GM12878 (cell line): Measurements from ENCODE around the gene HERC4. TPM values are rescaled to one million over a fixed set of nuclear protein-coding genes. Genes with fewer than 3 reads are reported as not detected.

Experiments used
- ATAC-seq: fragments of 200-7000 bp; cut with Tn5 transposase; 3 replicates; pipeline ENCODE4 v1.9.1; 2020; ENCODE audit warnings: mild to moderate bottlenecking, moderate library complexity
- BruUV-seq: library from RNA; stranded (reverse); fragments of 400-500 nt; replicated peaks from 2 replicates; lab custom pipeline; 2021; lab: Mats Ljungman, UMichigan
- CTCF ChIA-PET: fragments of 300-600 bp; sonication (Branson Sonifier 250); formaldehyde crosslinking; extraction: SDS; loops from one replicate; lab custom pipeline; 2021; ENCODE audit warnings: inconsistent platforms; lab: Yijun Ruan, JAX
- POLR2A ChIA-PET: fragments of 350-600 bp; formaldehyde crosslinking; extraction: SDS; loops from one replicate; lab custom pipeline; 2021; ENCODE audit warnings: inconsistent platforms; lab: Charles Lee
- RAD21 ChIA-PET: fragments of 300-600 bp; sonication (Branson Sonifier 250); formaldehyde crosslinking; loops from one replicate; lab custom pipeline; 2023; ENCODE audit warnings: antibody characterized with exemption; ENCODE audit not compliant: unreplicated experiment; lab: Charles Lee
- SMC1A ChIA-PET: fragments of 300-600 bp; sonication (Branson Sonifier 250); formaldehyde crosslinking; loops from one replicate; lab custom pipeline; 2023; ENCODE audit not compliant: unreplicated experiment, uncharacterized antibody; lab: Charles Lee
- DNase-seq: peaks from one replicate; pipeline ENCODE4 v3.0.0-alpha.2; 2011; ENCODE audit warnings: low read depth, low spot score
- FAIRE-seq: peaks from 3 replicates; lab custom pipeline; 2011; peaks lifted over from hg19 to GRCh38; lab: Jason Lieb, UNC
- H2AFZ ChIP-seq: 2 replicates; pipeline ENCODE4 v1.6.0; 2011; ENCODE audit warnings: low read depth, low read length, control low read depth; ENCODE audit not compliant: control insufficient read depth
- H3K27ac ChIP-seq: 2 replicates; pipeline ENCODE4 v1.5.1; 2011; ENCODE audit warnings: control low read depth; ENCODE audit not compliant: control insufficient read depth, insufficient read depth
- H3K27me3 ChIP-seq, 2 experiments: replicated peaks in 1 of 2; 2 replicates each; pipeline versions ENCODE4 v1.6.0 to v1.6.1; 2011; ENCODE audit warnings: low read length in 1 of 2; ENCODE audit not compliant: control insufficient read depth in 2 of 2, insufficient read depth in 2 of 2
- H3K36me3 ChIP-seq, 2 experiments: 2 replicates each; pipeline ENCODE4 v1.5.1; 2011; ENCODE audit warnings: low read length in 1 of 2; ENCODE audit not compliant: control insufficient read depth in 2 of 2, insufficient read depth in 2 of 2
- H3K4me1 ChIP-seq: 2 replicates; pipeline ENCODE4 v1.6.1; 2011; ENCODE audit warnings: mild to moderate bottlenecking, low read length, moderate library complexity, mixed read lengths; ENCODE audit not compliant: control insufficient read depth, insufficient read depth
- H3K4me2 ChIP-seq: 2 replicates; pipeline ENCODE4 v1.6.0; 2011; ENCODE audit warnings: control low read depth; ENCODE audit not compliant: control insufficient read depth, insufficient read depth
- H3K4me3 ChIP-seq: fragments of 200-600 bp; sonication (generic); 2 replicates; pipeline ENCODE4 v1.5.1; 2016
- H3K79me2 ChIP-seq: 2 replicates; pipeline ENCODE4 v1.6.0; 2011; ENCODE audit warnings: low read length; ENCODE audit not compliant: control insufficient read depth, insufficient read depth
- H3K9ac ChIP-seq: 2 replicates; pipeline ENCODE4 v1.8.0; 2011; ENCODE audit warnings: low read length, control low read depth, mixed read lengths; ENCODE audit not compliant: control insufficient read depth, insufficient read depth
- H3K9me3 ChIP-seq: replicated peaks from 3 replicates; pipeline ENCODE4 v1.5.1; 2011; ENCODE audit warnings: mild to moderate bottlenecking, low read length; ENCODE audit not compliant: control insufficient read depth, insufficient read depth
- H4K20me1 ChIP-seq: 2 replicates; pipeline ENCODE4 v1.6.0; 2011; ENCODE audit not compliant: control insufficient read depth, insufficient read depth
- IKZF2 ChIP-seq, 2 experiments: fragments of 450-650 bp; IDR thresholded peaks; 2 replicates each; pipeline ENCODE4 v1.6.1; 2017; ENCODE audit warnings: mild to moderate bottlenecking in 2 of 2, moderate library complexity in 2 of 2
- JUNB ChIP-seq: IDR thresholded peaks from 2 replicates; pipeline ENCODE4 v1.6.1; 2016; ENCODE audit warnings: antibody characterized with exemption, mild to moderate bottlenecking
- NR2C2 ChIP-seq: IDR thresholded peaks from 2 replicates; pipeline ENCODE4 v1.6.1; 2011; ENCODE audit warnings: borderline replicate concordance, low read depth; ENCODE audit not compliant: control insufficient read depth, insufficient read length
- RUNX3 ChIP-seq: IDR thresholded peaks from 2 replicates; pipeline ENCODE4 v1.6.1; 2012; ENCODE audit warnings: low read length, inconsistent platforms
- SMAD5 ChIP-seq: IDR thresholded peaks from 2 replicates; pipeline ENCODE4 v1.6.1; 2016; ENCODE audit warnings: antibody characterized with exemption, low read depth
- TARDBP ChIP-seq: IDR thresholded peaks from 2 replicates; pipeline ENCODE4 v1.6.1; 2016; ENCODE audit warnings: borderline replicate concordance
- WGBS: methylation state at CpG from one replicate; pipeline ENCODE4 v1.1.6; 2016; ENCODE audit warnings: low lambda C conversion rate; ENCODE audit not compliant: insufficient replicate concordance, insufficient coverage; ENCODE audit errors: missing lambda C conversion rate; 5-methylcytosine and 5-hydroxymethylcytosine counted together
- in situ Hi-C: fragments of 300-500 bp; cut with MboI; formaldehyde crosslinking; loops from 9 replicates; pipeline ENCODE4 v1.14.3; 2018; ENCODE audit warnings: mixed read lengths
- intact Hi-C: fragments of 100-400 bp; cut with micrococcal nuclease; formaldehyde crosslinking; loops from one replicate; pipeline ENCODE4 v1.14.2; 2022; ENCODE audit not compliant: unreplicated experiment
- polyA plus RNA-seq, 11 experiments: library from polyadenylated mRNA; depleted of rRNA in 4 of 11; unstranded in 6 of 11; stranded (reverse) in 5 of 11; fragments of >200 nt; fragmentation: Nextera tagmentation in 4 of 11; fragmentation: Illumina TruSeq in 1 of 11; extraction: Ambion mirVana in 4 of 11; extraction: Trizol in 1 of 11; gene quantifications; 1 replicate in 1 of 11; 2 replicates in 10 of 11; pipeline versions ENCODE4 v1.2.1 to v1.2.3, GENCODE V29; 2011 to 2016; ENCODE audit warnings: inconsistent platforms in 2 of 11, missing spikeins in 2 of 11, low read depth in 1 of 11
- total RNA-seq, 4 experiments: library from RNA; depleted of rRNA in 3 of 4; stranded (reverse); fragments of >200 nt in 3 of 4; fragmentation: Illumina TruSeq in 1 of 4; extraction: Trizol in 1 of 4; gene quantifications; 2 replicates each; pipeline versions ENCODE4 v1.2.1 to v1.2.3, GENCODE V29; 2013 to 2021
- TF ChIP-seq, protein P1 (sequence below): IDR thresholded peaks from 2 replicates; pipeline ENCODE4 v1.6.1; 2011; ENCODE audit warnings: borderline replicate concordance, low read depth, mild to moderate bottlenecking, moderate library complexity, low read length; ENCODE audit not compliant: insufficient read depth, poor library complexity, severe bottlenecking
- TF ChIP-seq, protein P2 (sequence below): IDR thresholded peaks from 2 replicates; pipeline ENCODE4 v1.6.1; 2012; ENCODE audit warnings: improper control_type of control experiment, low read depth, low read length; ENCODE audit not compliant: insufficient replicate concordance

HERC4 gene
- total and polyA plus RNA-seq, 10 of the 15 experiments (the other 5 are each of a cell fraction or from before 2014, with no cell fraction given) = 9.7 to 36.8 (median 23.4) TPM

DNA sequence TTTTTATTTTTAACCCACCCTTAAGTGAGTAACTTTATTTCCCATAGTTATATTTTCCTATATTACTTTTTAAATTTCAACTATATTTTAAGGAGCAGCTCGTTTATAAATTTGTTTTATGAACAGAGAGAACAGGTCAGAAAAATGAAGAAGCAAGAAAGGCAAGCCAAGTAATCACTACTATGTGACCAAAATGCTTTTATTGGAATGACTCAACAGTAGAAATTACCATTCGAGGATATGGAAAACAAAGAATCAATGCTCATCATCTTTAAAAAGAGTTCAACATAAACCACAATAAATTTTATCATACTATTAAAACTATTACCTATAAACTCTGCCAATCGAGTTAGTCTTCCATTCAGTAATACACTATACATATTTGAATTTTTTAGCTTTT is 7.6 kb downstream of the HERC4 start:
- Histone ChIP-seq H3K4me2 (peak overlapping the region; percentile 18; the same call in 1 of the 2 replicates), H2AFZ (no peak overlapping the region), H3K27me3 (no peaks in the 10 kb centered on the region), H3K79me2 (peaks cover 40% of the 10 kb centered on the region), H3K36me3 (0 out of 4 replicates have a peak, but pooled peaks cover 0 to 3% of the 10 kb centered on the region in 2 experiments), H3K4me1 (no peaks in the 10 kb centered on the region), H3K9ac (no peak overlapping the region), H3K9me3 (no peaks in the 10 kb centered on the region), H3K4me3 (no peak overlapping the region), H3K27ac (no peak overlapping the region), H4K20me1 (no peaks in the 10 kb centered on the region)
- BruUV-seq = no TSS peak
- CTCF ChIA-PET = interaction anchor here (0.7 to 2.4 kb wide), 4 partner anchors 11 to 167 kb away, joined by 3 to 9 read pairs (median 3); no protein-coding TSS in a partner anchor
- DNase-seq (no peak), ATAC-seq (peak; percentile 34; the same call in 2 of the 3 replicates), FAIRE-seq (no peak)
- in situ Hi-C loops (no loop called here), intact Hi-C loops (no loop called here)
- RAD21 ChIA-PET = no interaction called here
- TF ChIP-seq, protein P1, sequence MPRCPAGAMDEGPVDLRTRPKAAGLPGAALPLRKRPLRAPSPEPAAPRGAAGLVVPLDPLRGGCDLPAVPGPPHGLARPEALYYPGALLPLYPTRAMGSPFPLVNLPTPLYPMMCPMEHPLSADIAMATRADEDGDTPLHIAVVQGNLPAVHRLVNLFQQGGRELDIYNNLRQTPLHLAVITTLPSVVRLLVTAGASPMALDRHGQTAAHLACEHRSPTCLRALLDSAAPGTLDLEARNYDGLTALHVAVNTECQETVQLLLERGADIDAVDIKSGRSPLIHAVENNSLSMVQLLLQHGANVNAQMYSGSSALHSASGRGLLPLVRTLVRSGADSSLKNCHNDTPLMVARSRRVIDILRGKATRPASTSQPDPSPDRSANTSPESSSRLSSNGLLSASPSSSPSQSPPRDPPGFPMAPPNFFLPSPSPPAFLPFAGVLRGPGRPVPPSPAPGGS = no peak
- peak; percentile 27; the same call in 1 of the 2 replicates for TF ChIP-seq JUNB
- SMC1A ChIA-PET = interaction anchor here (0.7 to 2.1 kb wide), 9 partner anchors 14 to 280 kb away, joined by 3 to 11 read pairs (median 5); no protein-coding TSS in a partner anchor
- POLR2A ChIA-PET = no interaction called here
- WGBS = 8% methylated on average over 3 of the region's 3 CpGs

DNA sequence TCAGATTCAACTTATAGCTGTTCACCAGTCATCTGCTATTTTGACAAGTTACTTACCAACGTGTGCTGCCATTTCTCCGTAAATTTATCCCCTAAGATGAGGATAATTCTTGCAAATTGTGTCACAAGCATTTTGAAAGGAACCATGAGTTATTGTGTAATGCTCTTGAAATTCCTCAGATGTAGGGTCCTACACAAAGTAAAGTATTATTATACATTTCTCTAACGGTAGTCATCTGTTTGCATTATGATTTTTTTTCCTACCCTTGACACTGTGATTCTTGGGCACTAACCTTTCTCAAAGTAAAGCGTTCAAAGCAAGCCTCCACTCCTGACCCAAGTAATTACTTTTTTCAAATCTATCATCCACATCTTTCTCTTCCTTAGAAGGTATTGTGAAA is 8.1 kb downstream of the HERC4 start:
- Histone ChIP-seq H3K9me3 (no peaks in the 10 kb centered on the region), H3K9ac (no peak overlapping the region), H3K4me1 (no peaks in the 10 kb centered on the region), H3K79me2 (peaks cover 36% of the 10 kb centered on the region), H3K4me3 (no peak overlapping the region), H3K36me3 (0 out of 4 replicates have a peak, but pooled peaks cover 0 to 3% of the 10 kb centered on the region in 2 experiments), H2AFZ (no peak overlapping the region), H4K20me1 (no peaks in the 10 kb centered on the region), H3K4me2 (no peak overlapping the region), H3K27me3 (no peaks in the 10 kb centered on the region), H3K27ac (no peak overlapping the region)
- BruUV-seq = no TSS peak
- CTCF ChIA-PET = interaction anchor here (1.0 to 2.4 kb wide), 2 partner anchors 10 to 89 kb away, joined by 3 to 9 read pairs; no protein-coding TSS in a partner anchor
- RAD21 ChIA-PET = no interaction called here
- SMC1A ChIA-PET = interaction anchor here (0.7 to 2.1 kb wide), 9 partner anchors 13 to 279 kb away, joined by 3 to 11 read pairs (median 5); no protein-coding TSS in a partner anchor
- WGBS = 98% methylated on average over 4 of the region's 4 CpGs
- POLR2A ChIA-PET = no interaction called here
- in situ Hi-C loops = no loop called here
- DNase-seq (no peak), ATAC-seq (no peak), FAIRE-seq (no peak)
- intact Hi-C loops = no loop called here
- no peak for TF ChIP-seq SMAD5
- no peak for TF ChIP-seq NR2C2
- no peak for TF ChIP-seq RUNX3
- TF ChIP-seq, protein P2, sequence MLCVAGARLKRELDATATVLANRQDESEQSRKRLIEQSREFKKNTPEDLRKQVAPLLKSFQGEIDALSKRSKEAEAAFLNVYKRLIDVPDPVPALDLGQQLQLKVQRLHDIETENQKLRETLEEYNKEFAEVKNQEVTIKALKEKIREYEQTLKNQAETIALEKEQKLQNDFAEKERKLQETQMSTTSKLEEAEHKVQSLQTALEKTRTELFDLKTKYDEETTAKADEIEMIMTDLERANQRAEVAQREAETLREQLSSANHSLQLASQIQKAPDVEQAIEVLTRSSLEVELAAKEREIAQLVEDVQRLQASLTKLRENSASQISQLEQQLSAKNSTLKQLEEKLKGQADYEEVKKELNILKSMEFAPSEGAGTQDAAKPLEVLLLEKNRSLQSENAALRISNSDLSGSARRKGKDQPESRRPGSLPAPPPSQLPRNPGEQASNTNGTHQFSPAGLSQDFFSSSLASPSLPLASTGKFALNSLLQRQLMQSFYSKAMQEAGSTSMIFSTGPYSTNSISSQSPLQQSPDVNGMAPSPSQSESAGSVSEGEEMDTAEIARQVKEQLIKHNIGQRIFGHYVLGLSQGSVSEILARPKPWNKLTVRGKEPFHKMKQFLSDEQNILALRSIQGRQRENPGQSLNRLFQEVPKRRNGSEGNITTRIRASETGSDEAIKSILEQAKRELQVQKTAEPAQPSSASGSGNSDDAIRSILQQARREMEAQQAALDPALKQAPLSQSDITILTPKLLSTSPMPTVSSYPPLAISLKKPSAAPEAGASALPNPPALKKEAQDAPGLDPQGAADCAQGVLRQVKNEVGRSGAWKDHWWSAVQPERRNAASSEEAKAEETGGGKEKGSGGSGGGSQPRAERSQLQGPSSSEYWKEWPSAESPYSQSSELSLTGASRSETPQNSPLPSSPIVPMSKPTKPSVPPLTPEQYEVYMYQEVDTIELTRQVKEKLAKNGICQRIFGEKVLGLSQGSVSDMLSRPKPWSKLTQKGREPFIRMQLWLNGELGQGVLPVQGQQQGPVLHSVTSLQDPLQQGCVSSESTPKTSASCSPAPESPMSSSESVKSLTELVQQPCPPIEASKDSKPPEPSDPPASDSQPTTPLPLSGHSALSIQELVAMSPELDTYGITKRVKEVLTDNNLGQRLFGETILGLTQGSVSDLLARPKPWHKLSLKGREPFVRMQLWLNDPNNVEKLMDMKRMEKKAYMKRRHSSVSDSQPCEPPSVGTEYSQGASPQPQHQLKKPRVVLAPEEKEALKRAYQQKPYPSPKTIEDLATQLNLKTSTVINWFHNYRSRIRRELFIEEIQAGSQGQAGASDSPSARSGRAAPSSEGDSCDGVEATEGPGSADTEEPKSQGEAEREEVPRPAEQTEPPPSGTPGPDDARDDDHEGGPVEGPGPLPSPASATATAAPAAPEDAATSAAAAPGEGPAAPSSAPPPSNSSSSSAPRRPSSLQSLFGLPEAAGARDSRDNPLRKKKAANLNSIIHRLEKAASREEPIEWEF = no peak
- TF ChIP-seq TARDBP = no peak
- TF ChIP-seq IKZF2 (IDR thresholded peaks at IDR 0.05) = no peak
